PC-9 (cell line): ENCODE results near the gene SGCD.

Experiments used
- EZH2 ChIP-seq: fragments of 200-600 bp; sonication (generic); IDR thresholded peaks from 2 replicates; pipeline ENCODE4 v1.8.0; 2017; ENCODE audit warnings: antibody characterized with exemption, low read depth
- TF ChIP-seq, protein P1 (sequence below): fragments of 200-600 bp; sonication (generic); conservative IDR thresholded peaks from 2 replicates; pipeline ENCODE4 v1.6.1; 2017; ENCODE audit warnings: mixed run types, antibody characterized with exemption, mild to moderate bottlenecking, moderate library complexity

DNA sequence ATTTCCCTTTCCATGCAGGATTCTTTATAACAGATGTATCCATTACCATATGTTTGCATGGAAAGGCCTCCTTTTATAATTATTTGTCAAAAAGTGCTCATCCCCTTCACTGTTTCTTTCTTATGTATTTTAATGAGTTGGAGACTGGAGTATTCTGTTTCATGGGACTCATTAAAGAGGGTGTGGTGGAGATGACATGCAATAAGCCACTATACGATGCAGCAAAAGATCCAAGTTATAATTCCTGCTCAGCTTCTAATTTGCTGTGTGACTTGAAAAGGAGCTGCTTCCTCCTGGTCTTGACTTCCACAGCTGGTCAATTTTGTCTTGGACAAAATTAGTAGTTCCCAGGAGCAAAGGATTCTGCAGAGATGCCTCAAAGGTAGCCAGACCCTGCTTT lies 13.9 kb downstream of the SGCD start:
- TF ChIP-seq EZH2 = no peak
- TF ChIP-seq, protein P1, sequence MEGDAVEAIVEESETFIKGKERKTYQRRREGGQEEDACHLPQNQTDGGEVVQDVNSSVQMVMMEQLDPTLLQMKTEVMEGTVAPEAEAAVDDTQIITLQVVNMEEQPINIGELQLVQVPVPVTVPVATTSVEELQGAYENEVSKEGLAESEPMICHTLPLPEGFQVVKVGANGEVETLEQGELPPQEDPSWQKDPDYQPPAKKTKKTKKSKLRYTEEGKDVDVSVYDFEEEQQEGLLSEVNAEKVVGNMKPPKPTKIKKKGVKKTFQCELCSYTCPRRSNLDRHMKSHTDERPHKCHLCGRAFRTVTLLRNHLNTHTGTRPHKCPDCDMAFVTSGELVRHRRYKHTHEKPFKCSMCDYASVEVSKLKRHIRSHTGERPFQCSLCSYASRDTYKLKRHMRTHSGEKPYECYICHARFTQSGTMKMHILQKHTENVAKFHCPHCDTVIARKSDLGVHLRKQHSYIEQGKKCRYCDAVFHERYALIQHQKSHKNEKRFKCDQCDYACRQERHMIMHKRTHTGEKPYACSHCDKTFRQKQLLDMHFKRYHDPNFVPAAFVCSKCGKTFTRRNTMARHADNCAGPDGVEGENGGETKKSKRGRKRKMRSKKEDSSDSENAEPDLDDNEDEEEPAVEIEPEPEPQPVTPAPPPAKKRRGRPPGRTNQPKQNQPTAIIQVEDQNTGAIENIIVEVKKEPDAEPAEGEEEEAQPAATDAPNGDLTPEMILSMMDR = no peak
